CD14-positive monocyte (primary cell): ENCODE results near the gene ZNF783. TPM values are rescaled to one million over a fixed set of nuclear protein-coding genes. Genes with fewer than 3 reads are reported as not detected.

Experiments
- DNase-seq, 3 donors: peaks; one replicate each; pipeline ENCODE4 v3.0.0-alpha.2; 2011 to 2022
- H2AFZ ChIP-seq: 2 replicates; pipeline ENCODE4 v1.6.0; 2012; ENCODE audit warnings: mild to moderate bottlenecking, low read depth, low read length, inconsistent platforms; ENCODE audit not compliant: insufficient read depth, poor library complexity, severe bottlenecking
- H3K27ac ChIP-seq, 2 donors: 1 replicate in 1 of 2; 2 replicates in 1 of 2; pipeline ENCODE4 v1.5.1; 2012 to 2013; ENCODE audit warnings: low read length in 2 of 2, control low read depth in 1 of 2, inconsistent platforms in 1 of 2, low read depth in 1 of 2, mild to moderate bottlenecking in 1 of 2
- H3K27me3 ChIP-seq, 2 donors: one replicate each; pipeline versions ENCODE4 v1.6.0 to v1.6.1; 2011 to 2013; ENCODE audit warnings: low read length in 2 of 2; ENCODE audit not compliant: control insufficient read depth in 2 of 2, insufficient read depth in 2 of 2
- H3K36me3 ChIP-seq, 2 donors: replicated peaks in 1 of 2; 1 replicate in 1 of 2; 2 replicates in 1 of 2; pipeline versions ENCODE4 v1.5.1 to v1.6.1; 2012 to 2013; ENCODE audit warnings: low read length in 2 of 2, control low read depth in 1 of 2, inconsistent platforms in 1 of 2, mild to moderate bottlenecking in 1 of 2; ENCODE audit not compliant: insufficient read depth in 2 of 2, control insufficient read depth in 1 of 2
- H3K4me1 ChIP-seq, 2 donors: 1 replicate in 1 of 2; 2 replicates in 1 of 2; pipeline versions ENCODE4 v1.5.1 to v1.6.1; 2012 to 2013; ENCODE audit warnings: low read length in 2 of 2, control low read depth in 1 of 2, inconsistent platforms in 1 of 2, mild to moderate bottlenecking in 1 of 2, moderate library complexity in 1 of 2; ENCODE audit not compliant: insufficient read depth in 2 of 2, control insufficient read depth in 1 of 2
- H3K4me2 ChIP-seq: replicated peaks from 2 replicates; pipeline ENCODE3; 2012; ENCODE audit warnings: low read length, moderate library complexity, mild to moderate bottlenecking; ENCODE audit not compliant: poor library complexity, severe bottlenecking; ENCODE audit errors: extremely low read depth
- H3K4me3 ChIP-seq, 3 experiments: fragments of 200-600 bp in 1 of 3; sonication (generic) in 1 of 3; replicated peaks in 1 of 3; 1 replicate in 2 of 3; 2 replicates in 1 of 3; pipeline ENCODE4 v1.5.1; 2011 to 2013; ENCODE audit warnings: low read length in 3 of 3, mild to moderate bottlenecking in 3 of 3, control low read depth in 2 of 3, low read depth in 2 of 3, inconsistent platforms in 1 of 3, moderate library complexity in 1 of 3
- H3K79me2 ChIP-seq: 2 replicates; pipeline ENCODE4 v1.6.0; 2012; ENCODE audit warnings: mild to moderate bottlenecking, control low read depth, inconsistent platforms, low read length, moderate library complexity; ENCODE audit not compliant: insufficient read depth
- H3K9ac ChIP-seq: 2 replicates; pipeline ENCODE4 v1.6.0; 2017; ENCODE audit warnings: low read length, mild to moderate bottlenecking; ENCODE audit not compliant: insufficient read depth, poor library complexity, severe bottlenecking
- H3K9me3 ChIP-seq, 2 donors: replicated peaks in 1 of 2; 1 replicate in 1 of 2; 2 replicates in 1 of 2; pipeline versions ENCODE4 v1.5.1 to v1.6.1; 2012 to 2013; ENCODE audit warnings: low read length in 2 of 2, control low read depth in 1 of 2; ENCODE audit not compliant: control insufficient read depth in 1 of 2, insufficient read depth in 1 of 2
- H4K20me1 ChIP-seq: 2 replicates; pipeline ENCODE4 v1.6.0; 2012; ENCODE audit warnings: mild to moderate bottlenecking, low read length, control low read depth, moderate library complexity; ENCODE audit not compliant: insufficient read depth
- H3K27ac Mint-ChIP-seq, 7 donors: one replicate each; pipeline ENCODE4 v1.8.0; 2020; ENCODE audit warnings: mild to moderate bottlenecking in 7 of 7, mixed read lengths in 7 of 7, moderate library complexity in 6 of 7, inconsistent platforms in 2 of 7
- H3K27me3 Mint-ChIP-seq, 3 donors: one replicate each; pipeline ENCODE4 v1.8.0; 2021 to 2022; ENCODE audit warnings: low read depth in 3 of 3, mild to moderate bottlenecking in 3 of 3, mixed read lengths in 3 of 3, moderate library complexity in 3 of 3, inconsistent platforms in 1 of 3
- H3K36me3 Mint-ChIP-seq, 2 donors: one replicate each; pipeline ENCODE4 v1.8.0; 2020; ENCODE audit warnings: mixed read lengths in 2 of 2, inconsistent platforms in 1 of 2, mild to moderate bottlenecking in 1 of 2
- H3K4me1 Mint-ChIP-seq: one replicate; pipeline ENCODE4 v1.8.0; 2020; ENCODE audit warnings: mild to moderate bottlenecking, mixed read lengths
- H3K4me3 Mint-ChIP-seq, 2 donors: one replicate each; pipeline ENCODE4 v1.8.0; 2020; ENCODE audit warnings: mild to moderate bottlenecking in 2 of 2, mixed read lengths in 2 of 2, moderate library complexity in 1 of 2
- H3K9me3 Mint-ChIP-seq, 7 donors: one replicate each; pipeline ENCODE4 v1.8.0; 2020 to 2022; ENCODE audit warnings: mixed read lengths in 7 of 7, mild to moderate bottlenecking in 6 of 7, moderate library complexity in 6 of 7, inconsistent platforms in 2 of 7
- CTCF ChIP-seq: fragments of 200-600 bp; IDR thresholded peaks from one replicate; pipeline ENCODE4 v1.8.0; 2022; ENCODE audit warnings: antibody characterized with exemption, mild to moderate bottlenecking
- WGBS: methylation state at CpG from one replicate; pipeline ENCODE4 v1.1.5; 2013; ENCODE audit warnings: missing lambda C conversion rate; ENCODE audit not compliant: insufficient coverage; 5-methylcytosine and 5-hydroxymethylcytosine counted together
- intact Hi-C, 2 donors: fragments of 100-400 bp; cut with micrococcal nuclease; formaldehyde crosslinking; loops; one replicate each; pipeline versions ENCODE4 v1.15.0 to v1.15.1; 2023
- polyA plus RNA-seq, 3 donors: library from polyadenylated mRNA; depleted of rRNA in 1 of 3; unstranded in 2 of 3; stranded (reverse) in 1 of 3; fragments of 300-500 nt in 2 of 3; fragments of >200 nt in 1 of 3; fragmentation: Illumina TruSeq in 2 of 3; gene quantifications; 1 replicate in 2 of 3; 2 replicates in 1 of 3; pipeline ENCODE4 v1.2.3, GENCODE V29; 2012 to 2021

The ZNF783 gene
- polyA plus RNA-seq, 3 donors, result 1.2 to 16.7 (median 1.5) TPM

GRCh38 chr7:149282331-149282655 is 20.3 kb downstream of the ZNF783 start:
- Histone ChIP-seq H3K36me3 (peaks cover 29 to 31% of the 10 kb centered on the region in 2 donors), H3K9me3 (no peaks in the 10 kb centered on the region), H2AFZ (no peak overlapping the region), H3K27ac (no peak overlapping the region), H3K9ac (no peak overlapping the region), H3K27me3 (peaks cover 0 to 9% of the 10 kb centered on the region in 2 donors), H3K4me1 (peaks cover 12 to 14% of the 10 kb centered on the region in 2 donors), H3K4me2 (no peak overlapping the region), H3K4me3 (no peak overlapping the region), H3K79me2 (no peaks in the 10 kb centered on the region), H4K20me1 (peaks cover 13% of the 10 kb centered on the region)
- WGBS, result 83% methylated on average over 4 of the region's 5 CpGs
- Mint-ChIP-seq H3K4me3 (no peak overlapping the region), H3K36me3 (peaks cover 38 to 43% of the 10 kb centered on the region in 2 donors), H3K9me3 (peaks cover 0 to 3% (median 0%) of the 10 kb centered on the region in 7 donors), H3K27me3 (peaks cover 13 to 23% (median 13%) of the 10 kb centered on the region in 3 donors), H3K27ac (no peak overlapping the region), H3K4me1 (peaks cover 18% of the 10 kb centered on the region)
- no peak for TF ChIP-seq CTCF
- DNase-seq, result no peak
- intact Hi-C loops, result no loop called here

DNA sequence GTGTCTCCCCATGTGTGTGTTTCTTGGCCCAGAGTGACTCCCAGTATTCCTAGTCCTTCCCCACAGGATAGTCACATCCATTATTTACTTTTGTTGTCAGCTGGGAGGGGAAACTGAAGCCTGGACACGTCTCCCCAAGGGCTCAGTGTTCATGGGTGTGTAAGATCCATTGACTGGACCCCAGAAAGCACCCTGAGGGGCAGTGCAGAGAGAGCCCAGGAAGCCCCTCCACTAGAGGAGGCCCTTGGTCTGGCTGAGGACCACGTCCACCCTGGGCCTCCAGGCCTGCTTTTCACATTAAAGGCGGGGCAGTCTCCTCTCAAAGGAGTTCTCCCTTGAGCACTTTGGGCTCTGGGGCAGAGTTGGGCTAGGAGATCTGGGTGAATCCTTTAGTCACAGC is 21.3 kb downstream of the ZNF783 start:
- H3K36me3 ChIP-seq, result peaks cover 20 to 21% of the 10 kb centered on the region in 2 donors
- intact Hi-C loops, result no loop called here
- peaks cover 18% of the 10 kb centered on the region for H3K4me1 Mint-ChIP-seq

More for the DNA sequence above, 21.3 kb downstream of the ZNF783 start:
- no peak for TF ChIP-seq CTCF
- no peaks in the 10 kb centered on the region for H3K79me2 ChIP-seq
- H2AFZ ChIP-seq, result no peak overlapping the region
- Mint-ChIP-seq H3K27ac (no peak overlapping the region), H3K9me3 (peaks cover 0 to 3% (median 0%) of the 10 kb centered on the region in 7 donors), H3K36me3 (peaks cover 33% of the 10 kb centered on the region in 2 donors), H3K4me3 (no peak overlapping the region), H3K27me3 (peaks cover 13 to 23% (median 13%) of the 10 kb centered on the region in 3 donors)
- H3K27ac ChIP-seq, result no peak overlapping the region
- H4K20me1 ChIP-seq, result peaks cover 13% of the 10 kb centered on the region
- H3K4me3 ChIP-seq, result no peak overlapping the region
- no peaks in the 10 kb centered on the region for H3K9me3 ChIP-seq
- H3K27me3 ChIP-seq, result peaks cover 0 to 9% of the 10 kb centered on the region in 2 donors
- DNase-seq, result no peak
- no peak overlapping the region for H3K9ac ChIP-seq
- H3K4me2 ChIP-seq, result no peak overlapping the region
- whole genome bisulfite sequencing, result 100% methylated on average over 1 of the region's 3 CpGs
- peaks cover 12 to 14% of the 10 kb centered on the region in 2 donors for H3K4me1 ChIP-seq
